Endodermal cell (in vitro differentiated cells): ENCODE measurements around the gene ZC3H15. TPM values are rescaled to one million over a fixed set of nuclear protein-coding genes. Genes with fewer than 3 reads are reported as not detected.

ENCODE experiments used
- DNase-seq: peaks from one replicate; pipeline ENCODE4 v3.0.0-alpha.2; 2017
- H3K27ac ChIP-seq: 2 replicates; pipeline ENCODE4 v1.5.1; 2013; ENCODE audit warnings: mild to moderate bottlenecking, low read depth, low read length, moderate library complexity
- H3K27me3 ChIP-seq: 2 replicates; pipeline ENCODE4 v1.6.1; 2013; ENCODE audit warnings: mild to moderate bottlenecking, low read length, moderate library complexity; ENCODE audit not compliant: insufficient read depth, control insufficient read depth, poor library complexity, severe bottlenecking
- H3K36me3 ChIP-seq: 2 replicates; pipeline ENCODE4 v1.7.0; 2013; ENCODE audit warnings: mild to moderate bottlenecking, low read length, moderate library complexity; ENCODE audit not compliant: control insufficient read depth, insufficient read depth
- H3K4me1 ChIP-seq: one replicate; pipeline ENCODE4 v1.7.0; 2013; ENCODE audit warnings: low read length; ENCODE audit not compliant: control insufficient read depth, insufficient read depth
- H3K4me3 ChIP-seq: 2 replicates; pipeline ENCODE4 v1.5.1; 2013; ENCODE audit warnings: mild to moderate bottlenecking, low read length, moderate library complexity
- H3K9ac ChIP-seq: 2 replicates; pipeline ENCODE4 v1.6.1; 2013; ENCODE audit warnings: mild to moderate bottlenecking, low read length, moderate library complexity; ENCODE audit not compliant: poor library complexity, severe bottlenecking; ENCODE audit errors: extremely low read depth
- H3K9me3 ChIP-seq: 2 replicates; pipeline ENCODE4 v1.6.1; 2013; ENCODE audit warnings: mild to moderate bottlenecking, low read length, moderate library complexity; ENCODE audit not compliant: control insufficient read depth
- H3K27ac Mint-ChIP-seq: 2 replicates; pipeline ENCODE4 v1.8.0; 2020; ENCODE audit warnings: mixed read lengths
- H3K27me3 Mint-ChIP-seq: 2 replicates; pipeline ENCODE4 v1.8.0; 2021; ENCODE audit warnings: mild to moderate bottlenecking, mixed read lengths; ENCODE audit not compliant: insufficient read depth
- H3K36me3 Mint-ChIP-seq: 2 replicates; pipeline ENCODE4 v1.8.0; 2020; ENCODE audit warnings: low read depth, mixed read lengths
- H3K4me1 Mint-ChIP-seq: 2 replicates; pipeline ENCODE4 v1.8.0; 2020; ENCODE audit warnings: mixed read lengths
- H3K4me3 Mint-ChIP-seq: 2 replicates; pipeline ENCODE4 v1.8.0; 2020; ENCODE audit warnings: mild to moderate bottlenecking, moderate library complexity, mixed read lengths
- H3K9me3 Mint-ChIP-seq: 2 replicates; pipeline ENCODE4 v1.8.0; 2020; ENCODE audit warnings: mild to moderate bottlenecking, mixed read lengths
- CTCF ChIP-seq: fragments of 200-600 bp; sonication (generic); conservative IDR thresholded peaks from 2 replicates; pipeline ENCODE4 v1.5.0; 2021; ENCODE audit warnings: antibody characterized with exemption, mild to moderate bottlenecking
- WGBS, 2 experiments: methylation state at CpG; one replicate each; pipeline versions ENCODE4 v1.1.5 to v1.1.7; 2013; ENCODE audit warnings: missing lambda C conversion rate in 2 of 2, mixed read lengths in 1 of 2; ENCODE audit not compliant: insufficient coverage in 1 of 2, insufficient read length in 1 of 2; 5-methylcytosine and 5-hydroxymethylcytosine counted together
- total RNA-seq, 2 donors: library from RNA; stranded (reverse); fragmentation: NEBNext Ultra II Directional in 1 of 2; extraction: Animal tissue kit (Norgen Biotek cat#: 25700) in 1 of 2; gene quantifications; 2 replicates in 1 of 2; 3 replicates in 1 of 2; pipeline ENCODE4 v1.2.1, GENCODE V29; 2021

Gene ZC3H15
- total RNA-seq, 2 donors from 2014 or later = 54.6 to 59.3 TPM

- Histone ChIP-seq H3K27ac (no peak overlapping the region), H3K36me3 (peaks cover 93% of the 10 kb centered on the region), H3K4me1 (peaks cover 4% of the 10 kb centered on the region), H3K9me3 (no peaks in the 10 kb centered on the region), H3K9ac (no peak overlapping the region), H3K27me3 (no peaks in the 10 kb centered on the region), H3K4me3 (no peak overlapping the region)
- no peak for DNase-seq
- peak; percentile 78 for TF ChIP-seq CTCF
- Mint-ChIP-seq H3K36me3 (peaks cover 67% of the 10 kb centered on the region), H3K4me3 (no peak overlapping the region), H3K4me1 (no peaks in the 10 kb centered on the region), H3K9me3 (no peaks in the 10 kb centered on the region), H3K27me3 (no peaks in the 10 kb centered on the region), H3K27ac (no peak overlapping the region)
- 85 to 100% methylated on average over 1 to 3 of the region's 5 CpGs for WGBS, 2 experiments
Observed at GRCh38 chr2:186503827-186504606, 18.0 kb downstream of the ZC3H15 start.

GRCh38 chr2:186508263-186508662, 22.2 kb downstream of the ZC3H15 start:
- Histone ChIP-seq H3K9me3 (no peaks in the 10 kb centered on the region), H3K9ac (no peak overlapping the region), H3K36me3 (peaks cover 88% of the 10 kb centered on the region), H3K4me3 (no peak overlapping the region), H3K27ac (no peak overlapping the region), H3K27me3 (no peaks in the 10 kb centered on the region), H3K4me1 (peaks cover 4% of the 10 kb centered on the region)
- TF ChIP-seq CTCF = no peak
- Mint-ChIP-seq H3K4me1 (no peaks in the 10 kb centered on the region), H3K4me3 (no peak overlapping the region), H3K9me3 (no peaks in the 10 kb centered on the region), H3K36me3 (peaks cover 53% of the 10 kb centered on the region), H3K27ac (no peak overlapping the region), H3K27me3 (no peaks in the 10 kb centered on the region)
- no peak for DNase-seq
- WGBS, 2 experiments = 97 to 100% methylated on average over 3 of the region's 3 CpGs

GRCh38 chr2:186515376-186515775, 29.3 kb downstream of the ZC3H15 start:
- DNase-seq = no peak
- peaks cover 5% of the 10 kb centered on the region for H3K9me3 ChIP-seq
- H3K36me3 ChIP-seq = peaks cover 42% of the 10 kb centered on the region
- no peaks in the 10 kb centered on the region for H3K27me3 ChIP-seq
- Mint-ChIP-seq H3K27ac (no peak overlapping the region), H3K9me3 (no peaks in the 10 kb centered on the region), H3K4me1 (peaks cover 13% of the 10 kb centered on the region), H3K36me3 (peaks cover 36% of the 10 kb centered on the region), H3K4me3 (no peak overlapping the region), H3K27me3 (no peaks in the 10 kb centered on the region)
- no peak for TF ChIP-seq CTCF
- 92% methylated on average over 2 to 3 of the region's 3 CpGs for WGBS, 2 experiments
- no peak overlapping the region for H3K9ac ChIP-seq
- H3K4me3 ChIP-seq = no peak overlapping the region
- H3K27ac ChIP-seq = no peak overlapping the region
- no peaks in the 10 kb centered on the region for H3K4me1 ChIP-seq
